COLO829 (cell line): ENCODE results near the gene SPINT1.

Experiments
- DNase-seq: peaks from one replicate; pipeline ENCODE4 v3.0.0; 2012; ENCODE audit warnings: low spot score

Gene SPINT1

GRCh38 chr15:40829115-40829514 lies 14.7 kb upstream of the SPINT1 start:
- no peak for DNase-seq

- DNase-seq, result no peak
Observed at GRCh38 chr15:40830884-40831283, 13.0 kb upstream of the SPINT1 start.

GRCh38 chr15:40831861-40832260 lies 12.0 kb upstream of the SPINT1 start:
- DNase-seq, result no peak

- no peak for DNase-seq
Observed at GRCh38 chr15:40832903-40833302, 10.9 kb upstream of the SPINT1 start.

GRCh38 chr15:40836020-40836419 lies 7.8 kb upstream of the SPINT1 start:
- no peak for DNase-seq

- no peak for DNase-seq
Observed at GRCh38 chr15:40838756-40839155, 5.1 kb upstream of the SPINT1 start.

GRCh38 chr15:40841741-40842140 lies 2.1 kb upstream of the SPINT1 start:
- no peak for DNase-seq

- DNase-seq, result no peak
Observed at GRCh38 chr15:40843261-40843884, 475 bp upstream of the SPINT1 start.

GRCh38 chr15:40844696-40845030 lies 815 bp downstream of the SPINT1 start:
- DNase-seq, result no peak

- no peak for DNase-seq
Observed at GRCh38 chr15:40845036-40845435, 1.2 kb downstream of the SPINT1 start.

- no peak for DNase-seq
Observed at GRCh38 chr15:40845511-40846284, 1.9 kb downstream of the SPINT1 start.

GRCh38 chr15:40846841-40847222 lies 3.0 kb downstream of the SPINT1 start:
- no peak for DNase-seq

GRCh38 chr15:40847223-40847961 lies 3.5 kb downstream of the SPINT1 start:
- peak; percentile 41 for DNase-seq

GRCh38 chr15:40850576-40851112 lies 6.8 kb downstream of the SPINT1 start:
- DNase-seq, result no peak

GRCh38 chr15:40852529-40852928 lies 8.7 kb downstream of the SPINT1 start:
- no peak for DNase-seq

GRCh38 chr15:40853241-40853890 lies 9.5 kb downstream of the SPINT1 start:
- DNase-seq, result no peak

GRCh38 chr15:40854161-40854560 lies 10.3 kb downstream of the SPINT1 start:
- no peak for DNase-seq

GRCh38 chr15:40855706-40856234 lies 11.9 kb downstream of the SPINT1 start:
- no peak for DNase-seq

GRCh38 chr15:40856746-40857145 lies 12.9 kb downstream of the SPINT1 start:
- no peak for DNase-seq

- peak; percentile 75 for DNase-seq
Observed at GRCh38 chr15:40857601-40858341, 13.9 kb downstream of the SPINT1 start.

- no peak for DNase-seq
Observed at GRCh38 chr15:40858706-40859105, 14.9 kb downstream of the SPINT1 start.
